ENCODE data around the gene KIAA0513. TPM values are rescaled to one million over a fixed set of nuclear protein-coding genes. Genes with fewer than 3 reads are reported as not detected.

Gene KIAA0513
- total and polyA plus RNA-seq, 9 donors: 2.8 to 12.8 (median 7.1) TPM

DNA sequence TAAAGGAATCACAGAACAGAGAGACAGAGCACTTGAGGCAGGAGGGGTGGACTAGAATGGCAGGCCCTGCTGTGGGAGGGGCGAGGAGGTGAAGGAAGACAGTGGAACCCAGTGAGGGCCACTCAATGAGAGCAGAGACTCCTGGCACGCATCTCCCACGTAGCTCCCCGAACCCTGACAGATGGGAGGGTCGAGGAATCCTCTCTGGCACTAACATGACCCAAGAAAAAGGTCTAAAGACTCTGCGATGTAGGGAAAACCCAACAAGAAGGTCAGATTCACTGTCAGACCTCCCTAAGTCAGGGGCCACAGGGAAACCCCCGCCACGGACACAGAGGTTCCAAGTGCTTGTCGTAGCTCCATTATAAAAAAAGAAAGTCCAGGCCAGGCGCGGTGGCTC is 31.2 kb upstream of the KIAA0513 start:
- WGBS, 3 donors: 93 to 95% (median 94%) methylated on average over 11 of the region's 11 CpGs
- no peak for DNase-seq
- TF ChIP-seq POLR2A (IDR thresholded peaks at IDR 0.05): no peak
- no peak for TF ChIP-seq EP300 (IDR thresholded peaks at IDR 0.05)
- TF ChIP-seq, protein P1, sequence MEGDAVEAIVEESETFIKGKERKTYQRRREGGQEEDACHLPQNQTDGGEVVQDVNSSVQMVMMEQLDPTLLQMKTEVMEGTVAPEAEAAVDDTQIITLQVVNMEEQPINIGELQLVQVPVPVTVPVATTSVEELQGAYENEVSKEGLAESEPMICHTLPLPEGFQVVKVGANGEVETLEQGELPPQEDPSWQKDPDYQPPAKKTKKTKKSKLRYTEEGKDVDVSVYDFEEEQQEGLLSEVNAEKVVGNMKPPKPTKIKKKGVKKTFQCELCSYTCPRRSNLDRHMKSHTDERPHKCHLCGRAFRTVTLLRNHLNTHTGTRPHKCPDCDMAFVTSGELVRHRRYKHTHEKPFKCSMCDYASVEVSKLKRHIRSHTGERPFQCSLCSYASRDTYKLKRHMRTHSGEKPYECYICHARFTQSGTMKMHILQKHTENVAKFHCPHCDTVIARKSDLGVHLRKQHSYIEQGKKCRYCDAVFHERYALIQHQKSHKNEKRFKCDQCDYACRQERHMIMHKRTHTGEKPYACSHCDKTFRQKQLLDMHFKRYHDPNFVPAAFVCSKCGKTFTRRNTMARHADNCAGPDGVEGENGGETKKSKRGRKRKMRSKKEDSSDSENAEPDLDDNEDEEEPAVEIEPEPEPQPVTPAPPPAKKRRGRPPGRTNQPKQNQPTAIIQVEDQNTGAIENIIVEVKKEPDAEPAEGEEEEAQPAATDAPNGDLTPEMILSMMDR (IDR thresholded peaks at IDR 0.05): no peak
- Histone ChIP-seq H3K27me3 (no peaks in the 10 kb centered on the region), H3K27ac (no peak overlapping the region), H3K36me3 (no peaks in the 10 kb centered on the region), H3K9me3 (no peaks in the 10 kb centered on the region), H3K4me1 (ENCODE audit: insufficient read depth) (peaks cover 20% of the 10 kb centered on the region), H3K4me3 (no peak overlapping the region)
- intact Hi-C loops (cut with DNase I): no loop called here

DNA sequence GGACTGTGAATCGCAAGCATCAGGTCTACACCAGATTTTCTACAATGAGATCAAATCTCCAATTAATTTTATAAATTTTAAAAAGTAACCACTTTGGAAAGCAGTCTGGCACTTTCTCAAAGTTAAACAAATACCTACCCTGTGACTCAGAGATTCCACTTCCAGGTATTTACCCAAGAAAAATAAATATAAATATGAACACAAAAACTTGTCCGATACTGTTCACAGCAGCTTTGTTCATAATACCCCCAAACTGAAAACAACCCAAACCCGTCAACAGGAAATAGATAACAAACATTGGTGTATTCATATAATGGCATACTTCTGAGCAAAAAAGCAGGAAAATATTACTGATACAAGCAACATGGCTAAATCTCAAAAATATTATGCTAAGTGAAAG is 28.4 kb upstream of the KIAA0513 start:
- Histone ChIP-seq H3K27ac (no peak overlapping the region), H3K27me3 (no peaks in the 10 kb centered on the region), H3K36me3 (no peaks in the 10 kb centered on the region), H3K4me1 (ENCODE audit: insufficient read depth) (peaks cover 39% of the 10 kb centered on the region), H3K4me3 (no peak overlapping the region), H3K9me3 (no peaks in the 10 kb centered on the region)
- DNase-seq: no peak
- 23 to 59% (median 41%) methylated on average over 3 of the region's 3 CpGs for WGBS, 3 donors
- intact Hi-C loops (cut with DNase I): no loop called here
- TF ChIP-seq, protein P1 (IDR thresholded peaks at IDR 0.05): no peak
- no peak for TF ChIP-seq EP300 (IDR thresholded peaks at IDR 0.05)

DNA sequence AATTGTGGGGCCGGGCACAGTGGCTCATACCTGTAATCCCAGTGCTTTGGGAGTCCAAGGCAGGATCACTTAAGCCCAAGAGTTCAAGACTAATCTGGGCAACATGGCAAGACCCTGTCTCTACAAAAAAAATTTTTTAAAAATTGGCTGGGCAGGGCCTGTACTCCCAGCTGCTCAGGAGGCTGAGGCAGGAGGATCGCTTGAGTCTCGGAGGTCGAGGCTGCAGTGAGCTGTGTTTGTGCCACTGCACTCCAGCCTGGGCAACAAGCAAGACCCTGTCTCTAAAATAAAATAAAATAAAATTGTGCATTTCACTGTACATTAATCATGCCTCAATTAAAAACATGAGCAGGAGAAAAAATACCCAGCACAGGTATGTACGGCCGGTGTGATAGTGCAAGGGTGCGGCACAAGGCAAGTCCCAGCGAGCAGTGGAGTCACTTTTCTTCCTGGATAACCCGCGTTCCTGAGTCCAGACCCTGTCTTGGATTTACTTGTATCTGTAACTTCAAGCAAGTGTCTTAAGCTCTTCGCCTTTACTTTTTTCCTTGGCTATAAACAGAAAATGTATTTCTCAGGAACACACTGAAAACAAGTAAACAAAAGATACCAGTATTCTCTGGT is 27.6 kb upstream of the KIAA0513 start:
- Histone ChIP-seq H3K27ac (no peak overlapping the region), H3K4me3 (no peak overlapping the region), H3K4me1 (ENCODE audit: insufficient read depth) (peaks cover 34% of the 10 kb centered on the region), H3K36me3 (no peaks in the 10 kb centered on the region), H3K27me3 (no peaks in the 10 kb centered on the region), H3K9me3 (no peaks in the 10 kb centered on the region)
- 82 to 89% (median 87%) methylated on average over 11 of the region's 11 CpGs for WGBS, 3 donors
- TF ChIP-seq, protein P1 (IDR thresholded peaks at IDR 0.05): no peak
- TF ChIP-seq EP300 (IDR thresholded peaks at IDR 0.05) (no peak), POLR2A (IDR thresholded peaks at IDR 0.05) (no peak)
- intact Hi-C loops (cut with DNase I): no loop called here
- no peak for DNase-seq

DNA sequence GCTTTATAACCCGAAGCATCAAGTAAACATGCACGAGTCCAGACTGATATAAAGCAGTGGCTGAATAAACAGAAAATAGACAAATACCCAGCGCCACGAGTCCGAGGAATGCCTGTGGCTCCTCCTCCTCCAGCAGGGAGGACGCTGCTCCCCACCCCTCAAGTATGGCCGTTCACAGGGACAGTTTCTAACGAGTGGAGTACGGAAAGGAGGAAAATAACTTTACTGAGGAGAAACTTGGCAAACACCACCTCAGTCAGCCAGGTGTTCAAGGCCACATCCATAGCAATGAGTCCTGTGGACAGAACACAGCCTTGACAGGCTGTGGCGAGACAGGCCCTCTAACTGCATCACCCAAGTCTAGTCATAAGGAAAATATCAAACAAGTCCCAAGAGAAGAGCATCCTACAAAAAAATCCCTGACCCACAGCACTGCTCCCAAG is 25.5 kb upstream of the KIAA0513 start:
- Histone ChIP-seq H3K27ac (peak overlapping the region in 1 of 2 donors; percentile 71), H3K27me3 (no peaks in the 10 kb centered on the region), H3K4me3 (peak overlapping the region; percentile 5), H3K4me1 (ENCODE audit: insufficient read depth) (peaks cover 32% of the 10 kb centered on the region), H3K9me3 (no peaks in the 10 kb centered on the region), H3K36me3 (no peaks in the 10 kb centered on the region)
- DNase-seq: peak in 1 of 5 donors; percentile 28
- TF ChIP-seq POLR2A (IDR thresholded peaks at IDR 0.05): no peak
- TF ChIP-seq EP300 (IDR thresholded peaks at IDR 0.05): no peak
- WGBS, 3 donors: 11 to 23% (median 16%) methylated on average over 10 of the region's 10 CpGs
- intact Hi-C loops (cut with DNase I): no loop called here

DNA sequence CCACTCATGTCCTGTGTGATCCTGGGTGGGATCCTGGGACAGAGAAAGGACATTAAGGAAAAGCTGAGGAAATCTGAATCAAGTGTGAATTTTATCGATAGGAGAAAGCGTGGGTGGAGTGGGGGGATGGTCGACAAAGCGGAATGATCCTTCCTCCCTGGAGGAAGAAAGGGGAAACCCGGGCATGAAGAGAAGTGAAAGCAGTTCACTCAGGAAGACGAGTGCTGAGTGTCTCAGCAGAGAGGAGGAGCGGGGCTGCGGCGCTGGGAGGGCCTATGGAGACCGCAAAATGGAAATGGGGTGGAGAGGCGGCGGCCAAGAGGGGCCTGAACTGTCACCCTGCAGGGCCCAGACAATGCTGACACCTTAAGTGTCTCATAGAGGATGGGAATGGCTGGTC is 25.0 kb upstream of the KIAA0513 start:
- DNase-seq: no peak
- H3K36me3 ChIP-seq: no peaks in the 10 kb centered on the region
- H3K4me3 ChIP-seq: peak overlapping the region; percentile 5
- H3K9me3 ChIP-seq: no peaks in the 10 kb centered on the region
- no peak for TF ChIP-seq EP300 (IDR thresholded peaks at IDR 0.05)
- TF ChIP-seq, protein P1 (IDR thresholded peaks at IDR 0.05): no peak
- no peak for TF ChIP-seq POLR2A (IDR thresholded peaks at IDR 0.05)
- peaks cover 32% of the 10 kb centered on the region for H3K4me1 ChIP-seq (ENCODE audit: insufficient read depth)
- no peaks in the 10 kb centered on the region for H3K27me3 ChIP-seq
- H3K27ac ChIP-seq: peak overlapping the region; percentile 51 to 71
- intact Hi-C loops (cut with DNase I): no loop called here
- WGBS, 3 donors: 48 to 55% (median 54%) methylated on average over 12 of the region's 12 CpGs
